Endothelial cell of umbilical vein (primary cell): Measurements from ENCODE around the gene USP47. TPM values are rescaled to one million over a fixed set of nuclear protein-coding genes. Genes with fewer than 3 reads are reported as not detected.

ENCODE experiments used
- BruUV-seq: library from RNA; stranded (reverse); fragments of 400-500 nt; replicated peaks from 2 replicates; lab custom pipeline; 2021; lab: Mats Ljungman, UMichigan
- CTCF ChIA-PET: fragments of 300-600, 350-600 bp; sonication (Branson Sonifier 250); formaldehyde crosslinking; loops from one replicate; lab custom pipeline; 2021; ENCODE audit warnings: antibody characterized with exemption, inconsistent platforms; lab: Charles Lee
- POLR2A ChIA-PET: fragments of 300-600, 350-600 bp; sonication (Branson Sonifier 250); formaldehyde crosslinking; loops from one replicate; lab custom pipeline; 2021; ENCODE audit warnings: antibody characterized with exemption, inconsistent platforms; lab: Charles Lee
- DNase-seq: peaks from one replicate; pipeline ENCODE4 v3.0.0-alpha.2; 2011; ENCODE audit warnings: low read depth, low spot score
- FAIRE-seq: peaks from 2 replicates; lab custom pipeline; 2011; peaks lifted over from hg19 to GRCh38; lab: Jason Lieb, UNC
- H2AFZ ChIP-seq: 2 replicates; pipeline ENCODE4 v1.6.0; 2012; ENCODE audit warnings: low read depth, low read length, control low read depth, inconsistent platforms
- H3K27ac ChIP-seq: 2 replicates; pipeline ENCODE4 v1.5.1; 2011; ENCODE audit warnings: low read depth, mild to moderate bottlenecking, control low read depth, low read length, moderate library complexity; ENCODE audit not compliant: insufficient read depth
- H3K27me3 ChIP-seq, 2 experiments: 2 replicates each; pipeline versions ENCODE4 v1.6.0 to v1.6.1; 2011; ENCODE audit warnings: low read length in 2 of 2, mixed read lengths in 1 of 2; ENCODE audit not compliant: control insufficient read depth in 2 of 2, insufficient read depth in 2 of 2
- H3K36me3 ChIP-seq, 2 experiments: 2 replicates in 1 of 2; 3 replicates in 1 of 2; pipeline ENCODE4 v1.5.1; 2011; ENCODE audit warnings: low read length in 2 of 2, mild to moderate bottlenecking in 1 of 2, moderate library complexity in 1 of 2; ENCODE audit not compliant: control insufficient read depth in 2 of 2, insufficient read depth in 2 of 2; ENCODE audit errors: extremely low read depth in 1 of 2
- H3K4me1 ChIP-seq: 3 replicates; pipeline ENCODE4 v1.5.1; 2011; ENCODE audit warnings: mild to moderate bottlenecking, low read length; ENCODE audit not compliant: control insufficient read depth, insufficient read depth; ENCODE audit errors: extremely low read depth
- H3K4me2 ChIP-seq: 2 replicates; pipeline ENCODE4 v1.6.1; 2011; ENCODE audit warnings: low read length, control low read depth, mixed read lengths; ENCODE audit not compliant: insufficient read depth
- H3K4me3 ChIP-seq, 3 experiments: fragments of 200-600 bp in 1 of 3; sonication (generic), shearing (Covaris generic) in 1 of 3; replicated peaks in 1 of 3; 2 replicates each; pipeline ENCODE4 v1.5.1; 2011 to 2016; ENCODE audit warnings: control low read depth in 3 of 3, low read length in 3 of 3, mild to moderate bottlenecking in 2 of 3, inconsistent platforms in 1 of 3, low read depth in 1 of 3, moderate library complexity in 1 of 3; ENCODE audit not compliant: insufficient read depth in 1 of 3
- H3K79me2 ChIP-seq: 2 replicates; pipeline ENCODE4 v1.6.0; 2012; ENCODE audit warnings: low read length, inconsistent platforms; ENCODE audit not compliant: control insufficient read depth, insufficient read depth
- H3K9ac ChIP-seq: replicated peaks from 2 replicates; pipeline ENCODE3; 2011; ENCODE audit warnings: low read length, control low read depth; ENCODE audit not compliant: insufficient read depth; ENCODE audit errors: extremely low read depth
- H3K9me1 ChIP-seq: replicated peaks from 3 replicates; pipeline ENCODE4 v1.6.0; 2011; ENCODE audit warnings: mild to moderate bottlenecking, low read length; ENCODE audit not compliant: control insufficient read depth, insufficient read depth; ENCODE audit errors: extremely low read depth
- H3K9me3 ChIP-seq: replicated peaks from 2 replicates; pipeline ENCODE4 v1.5.1; 2012; ENCODE audit warnings: low read length, inconsistent platforms; ENCODE audit not compliant: control insufficient read depth, insufficient read depth
- H4K20me1 ChIP-seq: replicated peaks from 2 replicates; pipeline ENCODE3; 2011; ENCODE audit warnings: mild to moderate bottlenecking, low read length; ENCODE audit not compliant: control insufficient read depth, insufficient read depth; ENCODE audit errors: extremely low read depth
- CTCF ChIP-seq, 2 donors: IDR thresholded peaks; 1 replicate in 1 of 2; 2 replicates in 1 of 2; pipeline ENCODE4 v1.5.1; 2011; ENCODE audit warnings: low read length in 2 of 2, mild to moderate bottlenecking in 2 of 2, moderate library complexity in 2 of 2, control low read depth in 1 of 2, inconsistent platforms in 1 of 2, low read depth in 1 of 2; ENCODE audit not compliant: insufficient read depth in 1 of 2; ENCODE audit errors: extremely low read depth in 1 of 2
- EZH2 ChIP-seq: IDR thresholded peaks from 2 replicates; pipeline ENCODE4 v1.6.1; 2012; ENCODE audit warnings: borderline replicate concordance, low read depth, mild to moderate bottlenecking, moderate library complexity, low read length, inconsistent platforms; ENCODE audit not compliant: severe bottlenecking
- FOS ChIP-seq: IDR thresholded peaks from 2 replicates; pipeline ENCODE4 v1.6.1; 2011; ENCODE audit warnings: mild to moderate bottlenecking, low read length, moderate library complexity, borderline replicate concordance; ENCODE audit not compliant: insufficient read depth
- GATA2 ChIP-seq: IDR thresholded peaks from 2 replicates; pipeline ENCODE4 v1.7.0; 2011; ENCODE audit warnings: low read depth, mild to moderate bottlenecking, moderate library complexity, mixed read lengths, low read length; ENCODE audit not compliant: insufficient read length, insufficient read depth
- MYC ChIP-seq: IDR thresholded peaks from one replicate; pipeline ENCODE4 v1.6.1; 2011; ENCODE audit warnings: mild to moderate bottlenecking, low read depth, low read length
- POLR2AphosphoS5 ChIP-seq: IDR thresholded peaks from 2 replicates; pipeline ENCODE4 v1.6.1; 2012; ENCODE audit warnings: low read depth, mild to moderate bottlenecking, control low read depth, low read length, moderate library complexity; ENCODE audit not compliant: insufficient read depth
- dilution Hi-C: fragments of 300-500 bp; cut with MboI; formaldehyde crosslinking; loops from one replicate; pipeline ENCODE4 v1.15.0; 2019; ENCODE audit warnings: low sequenced_read_pairs; ENCODE audit not compliant: extremely low pct_ligation_motif_present
- intact Hi-C: fragments of 100-400 bp; cut with micrococcal nuclease; formaldehyde crosslinking; loops from one replicate; pipeline ENCODE4 v1.10.0; 2022
- polyA plus RNA-seq, 4 experiments: library from polyadenylated mRNA; depleted of rRNA in 3 of 4; stranded (reverse) in 3 of 4; unstranded in 1 of 4; fragments of >200 nt; gene quantifications; 2 replicates each; pipeline versions ENCODE4 v1.2.1 to v1.2.3, GENCODE V29; 2011 to 2012; ENCODE audit warnings: missing spikeins in 1 of 4
- total RNA-seq: library from RNA; stranded (reverse); gene quantifications from 2 replicates; pipeline ENCODE4 v1.2.3, GENCODE V29; 2021

Gene USP47
- total and polyA plus RNA-seq, 2 donors (not counting 3 experiments of a cell fraction or from before 2014, with no cell fraction given), result 7.8 to 38.0 TPM

- dilution Hi-C loops (no loop called here), intact Hi-C loops (no loop called here)
- no peak overlapping the region for H2AFZ ChIP-seq
- no peaks in the 10 kb centered on the region for H3K4me1 ChIP-seq
- no peak overlapping the region for H3K27ac ChIP-seq
- H3K9me3 ChIP-seq, result no peaks in the 10 kb centered on the region
- no TSS peak for BruUV-seq
- TF ChIP-seq CTCF (IDR thresholded peaks at IDR 0.05; ENCODE audit: extremely low read depth in 1 of 2, insufficient read depth in 1 of 2, low read depth in 1 of 2, low read length in 2 of 2) (no peak), MYC (no peak), POLR2AphosphoS5 (no peak), EZH2 (no peak), GATA2 (no peak), FOS (no peak)
- H3K4me3 ChIP-seq, result no peak overlapping the region
- DNase-seq (peak; percentile 75), FAIRE-seq (peak; percentile 38)
- peaks cover 4 to 6% of the 10 kb centered on the region in 2 experiments for H3K27me3 ChIP-seq
- no peaks in the 10 kb centered on the region for H3K79me2 ChIP-seq
- CTCF ChIA-PET, result interaction anchor here (1.0 to 2.1 kb wide), 3 partner anchors 9 to 26 kb away, joined by 3 to 6 read pairs (median 3); no protein-coding TSS in a partner anchor
- H3K4me2 ChIP-seq, result no peak overlapping the region
- POLR2A ChIA-PET, result no interaction called here
- H3K36me3 ChIP-seq, result no peaks in the 10 kb centered on the region
- H3K9me1 ChIP-seq, result no peaks in the 10 kb centered on the region
- no peaks in the 10 kb centered on the region for H4K20me1 ChIP-seq
- no peak overlapping the region for H3K9ac ChIP-seq
Observed at GRCh38 chr11:11816511-11817314, 25.1 kb upstream of the USP47 start.
